NCI-H1694 treated with DMSO at 0.1 percent for 48 hours (cell line): ENCODE data around the gene CDH23.

ENCODE experiments used
- DNase-seq: peaks from one replicate; lab custom pipeline; 2025; lab: John Stamatoyannopoulos, UW

The CDH23 gene

DNA sequence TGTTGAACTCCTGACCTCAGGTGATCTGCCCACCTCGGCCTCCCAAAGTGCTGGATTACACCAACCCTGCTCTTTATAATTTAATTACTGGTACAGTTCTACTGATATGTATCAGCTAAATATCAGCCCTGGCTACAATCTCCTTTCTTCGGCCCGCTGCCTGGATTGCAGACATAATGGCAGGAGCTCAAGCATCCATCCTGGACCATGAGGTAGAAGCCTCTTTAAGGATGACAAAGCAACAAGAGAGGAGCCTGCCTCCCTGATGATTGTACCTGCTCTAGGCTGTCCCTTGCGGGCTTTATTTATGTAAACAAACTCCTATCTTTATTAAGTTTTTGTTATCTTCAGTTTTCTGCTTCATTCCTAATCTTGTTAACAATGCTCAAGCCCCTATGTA is 459.9 kb downstream of the CDH23 start:
- no peak for DNase-seq

- no peak for DNase-seq
Observed at GRCh38 chr10:71857934-71858890, 461.5 kb downstream of the CDH23 start.

- DNase-seq, result peak; percentile 69
Observed at GRCh38 chr10:71860243-71861029, 463.7 kb downstream of the CDH23 start.

DNA sequence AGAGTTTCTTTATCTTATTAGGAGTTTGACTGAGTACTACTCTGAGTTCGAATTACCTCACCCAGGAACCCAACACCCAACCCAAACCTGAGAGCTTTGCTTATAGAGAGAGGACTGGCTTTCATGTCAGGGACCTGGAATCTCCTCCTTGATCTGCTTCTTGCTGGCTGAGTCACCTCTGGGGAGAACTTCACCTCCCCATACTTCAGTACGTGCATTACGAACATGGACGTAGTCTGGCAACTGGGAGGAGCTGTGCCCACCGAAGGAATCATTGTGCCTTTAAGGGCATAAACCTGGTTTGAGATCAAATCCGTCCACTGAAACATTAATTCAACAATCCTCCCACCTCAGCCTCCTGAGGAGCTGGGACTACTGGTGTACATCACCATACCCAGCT is 466.5 kb downstream of the CDH23 start:
- no peak for DNase-seq

- DNase-seq, result no peak
Observed at GRCh38 chr10:71864911-71865361, 468.2 kb downstream of the CDH23 start.
